ENCODE data around the gene CST4.

The CST4 gene

GRCh38 chr20:23646106-23646873 lies 42.5 kb downstream of the CST4 start:
- no peak for TF ChIP-seq CTCF (IDR thresholded peaks at IDR 0.05; ENCODE audit: low read depth, low read length)
- no peaks in the 10 kb centered on the region for H3K9me3 ChIP-seq (ENCODE audit: severe bottlenecking)
- DNase-seq: no peak
- H3K4me3 ChIP-seq (ENCODE audit: low read depth, low read length): no peak overlapping the region
- no peaks in the 10 kb centered on the region for H3K27me3 ChIP-seq (ENCODE audit: insufficient read depth, low read depth, severe bottlenecking)
- H3K27ac ChIP-seq: no peak overlapping the region
- no peaks in the 10 kb centered on the region for H3K36me3 ChIP-seq

- H3K9me3 ChIP-seq (ENCODE audit: severe bottlenecking): no peaks in the 10 kb centered on the region
Measured at GRCh38 chr20:23645575-23645974, 43.3 kb downstream of the CST4 start.

GRCh38 chr20:23644164-23644563 lies 44.7 kb downstream of the CST4 start:
- no peak overlapping the region for H3K4me3 ChIP-seq (ENCODE audit: low read depth, low read length)
- no peaks in the 10 kb centered on the region for H3K9me3 ChIP-seq (ENCODE audit: severe bottlenecking)
- no peak for TF ChIP-seq CTCF (IDR thresholded peaks at IDR 0.05; ENCODE audit: low read depth, low read length)
- no peaks in the 10 kb centered on the region for H3K27me3 ChIP-seq (ENCODE audit: insufficient read depth, low read depth, severe bottlenecking)
- H3K36me3 ChIP-seq: no peaks in the 10 kb centered on the region
- no peak for DNase-seq
- no peak overlapping the region for H3K27ac ChIP-seq

More at GRCh38 chr20:23645575-23645974, 43.3 kb downstream of the CST4 start:
- Histone ChIP-seq H3K4me3 (ENCODE audit: low read depth, low read length) (no peak overlapping the region), H3K27ac (no peak overlapping the region), H3K36me3 (no peaks in the 10 kb centered on the region), H3K27me3 (ENCODE audit: insufficient read depth, low read depth, severe bottlenecking) (no peaks in the 10 kb centered on the region)
- no peak for TF ChIP-seq CTCF (IDR thresholded peaks at IDR 0.05; ENCODE audit: low read depth, low read length)
- no peak for DNase-seq

DNA sequence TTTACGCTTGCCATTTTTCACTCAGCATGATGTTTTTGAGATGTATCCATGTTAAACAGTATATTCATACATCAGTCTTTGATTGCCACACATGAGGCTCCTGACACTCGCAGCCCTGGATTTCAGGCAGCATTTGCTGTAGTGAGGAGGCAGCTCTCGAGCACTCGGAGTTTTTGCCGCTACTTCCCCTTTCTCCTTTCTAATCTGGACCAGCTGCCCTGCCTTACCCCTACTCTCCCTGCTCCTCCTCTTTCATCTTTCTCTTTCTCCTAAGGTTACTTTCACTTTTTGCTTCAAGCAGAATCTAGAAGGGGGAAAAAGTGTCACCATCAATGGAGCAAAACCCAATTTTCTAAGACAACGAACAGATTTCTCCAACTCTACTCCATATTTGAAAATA lies 45.2 kb downstream of the CST4 start:
- H3K36me3 ChIP-seq: no peaks in the 10 kb centered on the region
- no peak overlapping the region for H3K27ac ChIP-seq
- no peaks in the 10 kb centered on the region for H3K27me3 ChIP-seq (ENCODE audit: insufficient read depth, low read depth, severe bottlenecking)
- TF ChIP-seq CTCF (IDR thresholded peaks at IDR 0.05; ENCODE audit: low read depth, low read length): no peak
- no peak overlapping the region for H3K4me3 ChIP-seq (ENCODE audit: low read depth, low read length)
- DNase-seq: no peak
- no peaks in the 10 kb centered on the region for H3K9me3 ChIP-seq (ENCODE audit: severe bottlenecking)

GRCh38 chr20:23641936-23642751 lies 46.7 kb downstream of the CST4 start:
- Histone ChIP-seq H3K4me3 (ENCODE audit: low read depth, low read length) (no peak overlapping the region), H3K27me3 (ENCODE audit: insufficient read depth, low read depth, severe bottlenecking) (no peaks in the 10 kb centered on the region), H3K9me3 (ENCODE audit: severe bottlenecking) (no peaks in the 10 kb centered on the region), H3K27ac (no peak overlapping the region), H3K36me3 (peaks cover 2% of the 10 kb centered on the region)
- no peak for TF ChIP-seq CTCF (IDR thresholded peaks at IDR 0.05; ENCODE audit: low read depth, low read length)
- DNase-seq: no peak
